GM13977 (cell line): ENCODE measurements around the gene TMEM232.

Experiments
- DNase-seq: peaks from one replicate; pipeline ENCODE4 v3.0.0; 2012; ENCODE audit warnings: low spot score
- in situ Hi-C: fragments of 300-500 bp; cut with MboI; formaldehyde crosslinking; loops from one replicate; pipeline ENCODE4 v1.12.0; 2022; ENCODE audit warnings: low sequenced_read_pairs, low pct_unique_long_range_greater_than_20kb, mixed read lengths, inconsistent platforms; ENCODE audit not compliant: unreplicated experiment
- TF ChIP-seq, protein P1 (sequence below): IDR thresholded peaks from 2 replicates; pipeline ENCODE4 v1.5.1; 2012; ENCODE audit warnings: mild to moderate bottlenecking, control low read depth; ENCODE audit not compliant: insufficient read depth; ENCODE audit errors: extremely low read depth, missing control alignments

The TMEM232 gene

DNA sequence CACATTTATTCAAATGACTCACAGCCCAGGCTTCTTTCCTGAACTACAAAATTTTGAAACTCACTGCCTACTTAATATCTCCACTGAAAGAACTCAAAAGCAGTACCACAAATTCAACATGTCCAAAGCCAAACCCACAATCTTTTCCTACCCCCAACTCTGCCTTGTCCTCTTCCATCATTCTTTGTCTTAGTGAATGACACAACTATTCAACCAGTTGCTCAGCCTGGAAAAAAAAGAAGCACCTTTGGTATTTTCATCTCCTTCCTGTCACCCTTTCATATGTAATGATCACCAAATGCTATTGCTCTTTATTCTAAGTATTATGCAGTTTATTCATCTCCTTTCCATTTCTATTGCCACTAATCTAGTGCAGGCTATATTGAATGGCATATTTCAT, 216.3 kb downstream of the TMEM232 start:
- TF ChIP-seq, protein P1, sequence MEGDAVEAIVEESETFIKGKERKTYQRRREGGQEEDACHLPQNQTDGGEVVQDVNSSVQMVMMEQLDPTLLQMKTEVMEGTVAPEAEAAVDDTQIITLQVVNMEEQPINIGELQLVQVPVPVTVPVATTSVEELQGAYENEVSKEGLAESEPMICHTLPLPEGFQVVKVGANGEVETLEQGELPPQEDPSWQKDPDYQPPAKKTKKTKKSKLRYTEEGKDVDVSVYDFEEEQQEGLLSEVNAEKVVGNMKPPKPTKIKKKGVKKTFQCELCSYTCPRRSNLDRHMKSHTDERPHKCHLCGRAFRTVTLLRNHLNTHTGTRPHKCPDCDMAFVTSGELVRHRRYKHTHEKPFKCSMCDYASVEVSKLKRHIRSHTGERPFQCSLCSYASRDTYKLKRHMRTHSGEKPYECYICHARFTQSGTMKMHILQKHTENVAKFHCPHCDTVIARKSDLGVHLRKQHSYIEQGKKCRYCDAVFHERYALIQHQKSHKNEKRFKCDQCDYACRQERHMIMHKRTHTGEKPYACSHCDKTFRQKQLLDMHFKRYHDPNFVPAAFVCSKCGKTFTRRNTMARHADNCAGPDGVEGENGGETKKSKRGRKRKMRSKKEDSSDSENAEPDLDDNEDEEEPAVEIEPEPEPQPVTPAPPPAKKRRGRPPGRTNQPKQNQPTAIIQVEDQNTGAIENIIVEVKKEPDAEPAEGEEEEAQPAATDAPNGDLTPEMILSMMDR = no peak
- DNase-seq = no peak

DNA sequence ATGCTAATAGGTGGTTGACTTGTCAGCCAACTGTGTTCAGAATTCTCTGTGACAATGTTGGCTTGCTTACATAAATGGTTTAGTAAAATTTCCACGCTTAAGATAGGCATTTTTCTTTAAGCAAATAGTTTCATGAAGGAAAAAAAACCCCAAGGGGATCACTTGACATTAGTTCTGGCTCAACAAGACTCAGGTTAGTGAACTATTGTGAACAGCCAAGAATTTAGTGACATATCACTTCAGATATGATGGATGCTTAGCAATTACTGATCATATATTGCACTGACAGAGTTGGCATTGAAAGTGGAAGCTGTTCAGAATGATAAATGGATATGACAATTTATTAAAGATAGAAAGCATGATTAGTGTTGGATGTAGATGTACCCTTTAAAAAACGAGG, 218.5 kb downstream of the TMEM232 start:
- in situ Hi-C loops = no loop called here
- TF ChIP-seq, protein P1 = no peak
- no peak for DNase-seq

More for the DNA sequence above, 216.3 kb downstream of the TMEM232 start:
- in situ Hi-C loops = no loop called here

DNA sequence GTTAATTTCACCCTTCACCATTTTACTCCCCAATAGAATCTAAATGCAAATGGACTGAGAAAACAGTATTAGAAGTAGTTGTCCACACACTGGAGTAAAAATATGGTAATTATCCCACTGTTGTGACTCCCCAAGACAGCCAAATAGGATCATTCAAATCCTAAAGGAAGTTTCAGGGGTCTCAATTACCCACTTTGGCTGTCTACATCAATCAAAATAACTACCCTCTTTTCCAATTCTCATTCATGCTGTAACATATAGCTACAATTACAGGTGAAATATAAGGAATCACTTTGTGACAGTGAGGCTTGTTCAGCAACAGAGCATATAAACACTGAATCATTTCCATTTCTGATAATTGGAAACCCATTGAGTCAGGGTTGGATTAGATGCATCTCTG, 220.1 kb downstream of the TMEM232 start:
- DNase-seq = no peak
- in situ Hi-C loops = no loop called here
- TF ChIP-seq, protein P1 = no peak

DNA sequence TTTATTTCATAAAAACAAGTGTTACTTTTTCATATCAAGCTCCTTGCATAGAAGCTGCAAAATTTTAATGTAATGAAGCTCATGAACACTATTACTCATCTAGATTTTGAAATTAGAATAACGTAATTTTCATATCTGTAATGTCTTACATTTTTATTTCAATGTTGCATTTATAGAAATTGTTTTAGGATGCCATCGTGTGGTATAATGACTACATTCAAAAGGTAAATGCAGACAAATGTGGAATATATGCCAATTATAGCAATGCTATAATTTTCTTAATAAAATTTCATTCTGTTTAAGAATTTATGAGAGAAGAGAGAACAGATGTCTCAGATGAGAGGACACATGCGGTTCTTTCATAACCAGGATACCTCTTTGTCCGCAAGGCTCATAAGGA, 230.2 kb downstream of the TMEM232 start:
- no peak for DNase-seq
- in situ Hi-C loops = no loop called here
- TF ChIP-seq, protein P1 = no peak

DNA sequence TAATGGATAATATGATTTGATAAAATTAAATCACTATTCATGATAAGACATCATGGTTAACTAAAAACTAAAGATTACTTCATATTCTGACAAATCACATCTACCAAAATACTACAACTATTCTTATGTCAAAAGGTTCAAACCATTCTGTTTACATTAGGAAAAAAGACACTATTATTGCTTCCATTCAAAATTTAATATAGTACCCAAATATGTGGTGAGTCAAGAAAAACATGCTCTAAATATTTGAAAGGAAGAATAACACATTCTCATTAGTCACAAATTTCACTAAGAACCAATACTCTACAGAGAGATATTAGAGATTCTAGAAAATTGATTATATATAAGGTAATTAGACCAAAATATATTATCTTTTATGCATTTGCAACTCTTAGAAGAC, 234.0 kb downstream of the TMEM232 start:
- in situ Hi-C loops = no loop called here
- DNase-seq = no peak
- TF ChIP-seq, protein P1 = no peak

DNA sequence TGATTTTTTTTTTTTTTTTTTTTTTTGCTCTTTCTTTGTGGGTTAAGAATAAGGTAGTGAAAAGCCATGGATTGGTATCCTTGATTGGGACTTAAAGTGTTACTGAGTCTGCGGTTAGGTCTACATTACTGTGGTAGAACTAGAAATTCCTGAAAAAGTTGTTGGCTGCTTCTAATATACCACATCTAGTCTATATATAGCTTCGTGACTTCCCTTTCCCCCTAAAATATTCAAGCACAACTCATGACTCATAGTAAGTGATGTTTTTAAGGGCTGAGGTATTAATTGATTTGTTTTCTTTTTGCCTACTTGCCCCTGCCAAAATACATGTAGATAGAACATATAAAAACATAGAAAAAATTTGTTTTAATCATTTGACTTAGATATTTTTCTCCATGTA, 247.6 kb downstream of the TMEM232 start:
- TF ChIP-seq, protein P1 = no peak
- in situ Hi-C loops = no loop called here
- DNase-seq = no peak

DNA sequence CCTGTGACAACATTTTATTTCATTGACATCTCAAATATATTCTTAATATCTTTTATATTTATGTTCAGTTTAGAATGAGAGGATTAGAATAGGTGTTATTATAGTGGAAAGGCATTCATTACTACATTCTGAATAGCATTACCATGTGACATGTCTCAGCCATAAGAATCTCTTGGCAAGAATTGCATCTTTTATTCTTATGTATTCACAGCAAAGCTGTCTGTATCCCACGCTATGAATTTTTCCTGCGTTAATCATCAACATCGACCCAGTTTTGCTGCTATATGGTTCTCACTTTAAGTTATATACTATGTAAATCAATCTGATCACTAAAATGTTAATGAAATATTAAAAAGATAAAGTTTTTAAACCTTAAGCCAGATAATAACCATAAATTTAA, 248.6 kb downstream of the TMEM232 start:
- DNase-seq = no peak
- in situ Hi-C loops = no loop called here
- TF ChIP-seq, protein P1 = no peak
